ENCODE results near the gene THBS2.

DNA sequence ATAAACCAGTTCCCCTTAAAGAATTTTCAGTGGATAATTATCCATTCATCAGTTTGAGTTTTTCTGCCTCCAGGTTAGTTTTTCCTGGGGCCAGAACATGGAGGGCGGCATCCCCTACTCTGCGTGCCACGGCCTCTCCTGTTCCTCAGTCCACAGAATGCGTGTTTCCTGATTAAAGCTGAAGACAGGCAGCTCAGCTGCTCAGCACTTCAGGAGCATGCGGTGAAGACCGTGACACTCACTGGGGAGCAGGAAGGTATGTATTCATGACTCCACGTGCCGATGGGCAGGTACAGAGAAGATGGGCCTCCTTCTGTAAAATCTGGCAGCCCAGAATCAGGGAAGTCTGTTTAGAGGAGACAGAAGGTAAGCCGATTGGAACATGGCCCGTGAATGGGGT lies 2.0 kb upstream of the THBS2 start:
- TF ChIP-seq EZH2 (IDR thresholded peaks at IDR 0.05; ENCODE audit: borderline replicate concordance, low read length): no peak
- TF ChIP-seq, protein P1, sequence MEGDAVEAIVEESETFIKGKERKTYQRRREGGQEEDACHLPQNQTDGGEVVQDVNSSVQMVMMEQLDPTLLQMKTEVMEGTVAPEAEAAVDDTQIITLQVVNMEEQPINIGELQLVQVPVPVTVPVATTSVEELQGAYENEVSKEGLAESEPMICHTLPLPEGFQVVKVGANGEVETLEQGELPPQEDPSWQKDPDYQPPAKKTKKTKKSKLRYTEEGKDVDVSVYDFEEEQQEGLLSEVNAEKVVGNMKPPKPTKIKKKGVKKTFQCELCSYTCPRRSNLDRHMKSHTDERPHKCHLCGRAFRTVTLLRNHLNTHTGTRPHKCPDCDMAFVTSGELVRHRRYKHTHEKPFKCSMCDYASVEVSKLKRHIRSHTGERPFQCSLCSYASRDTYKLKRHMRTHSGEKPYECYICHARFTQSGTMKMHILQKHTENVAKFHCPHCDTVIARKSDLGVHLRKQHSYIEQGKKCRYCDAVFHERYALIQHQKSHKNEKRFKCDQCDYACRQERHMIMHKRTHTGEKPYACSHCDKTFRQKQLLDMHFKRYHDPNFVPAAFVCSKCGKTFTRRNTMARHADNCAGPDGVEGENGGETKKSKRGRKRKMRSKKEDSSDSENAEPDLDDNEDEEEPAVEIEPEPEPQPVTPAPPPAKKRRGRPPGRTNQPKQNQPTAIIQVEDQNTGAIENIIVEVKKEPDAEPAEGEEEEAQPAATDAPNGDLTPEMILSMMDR (conservative IDR thresholded peaks at IDR 0.05 in 1 of 2, IDR thresholded peaks at IDR 0.05 in 1 of 2; ENCODE audit: extremely low read depth in 1 of 2, insufficient read depth in 1 of 2, low read depth in 1 of 2, low read length in 2 of 2): no peak

Data from mammary epithelial cell (primary cell).